Brain microvascular endothelial cell (primary cell): Measurements from ENCODE around the gene ZNF740.

Experiments
- DNase-seq: peaks from one replicate; pipeline ENCODE4 v3.0.0-alpha.2; 2020
- H3K27ac ChIP-seq: fragments of 250-450 bp; sonication (Bioruptor Pico); 2 replicates; pipeline ENCODE4 v1.5.1; 2020; ENCODE audit warnings: mild to moderate bottlenecking, moderate library complexity
- H3K27me3 ChIP-seq: fragments of 250-450 bp; sonication (Bioruptor Pico); replicated peaks from 2 replicates; pipeline ENCODE4 v1.5.1; 2020; ENCODE audit warnings: mild to moderate bottlenecking
- H3K36me3 ChIP-seq: fragments of 250-450 bp; sonication (Bioruptor Pico); replicated peaks from 2 replicates; pipeline ENCODE4 v1.5.1; 2020; ENCODE audit warnings: mild to moderate bottlenecking
- H3K4me3 ChIP-seq: 2 replicates; pipeline ENCODE4 v1.5.1; 2011; ENCODE audit warnings: low read depth, mild to moderate bottlenecking, control low read depth, low read length, moderate library complexity
- CTCF ChIP-seq: IDR thresholded peaks from 2 replicates; pipeline ENCODE4 v1.5.1; 2011; ENCODE audit warnings: low read depth, mild to moderate bottlenecking, moderate library complexity, low read length, control low read depth, inconsistent platforms; ENCODE audit errors: missing control alignments
- in situ Hi-C: cut with HindIII; loops from 2 replicates; pipeline ENCODE4 v1.10.0; 2017; ENCODE audit warnings: low sequenced_read_pairs, low pct_ligation_motif_present

Gene ZNF740

GRCh38 chr12:53204351-53204750 is 23.8 kb downstream of the ZNF740 start:
- Histone ChIP-seq H3K36me3 (no peaks in the 10 kb centered on the region), H3K27me3 (no peaks in the 10 kb centered on the region), H3K27ac (no peak overlapping the region), H3K4me3 (no peak overlapping the region)
- TF ChIP-seq CTCF: no peak
- DNase-seq: no peak
- in situ Hi-C loops: no loop called here

GRCh38 chr12:53205747-53206419 is 25.4 kb downstream of the ZNF740 start:
- no peak for TF ChIP-seq CTCF
- in situ Hi-C loops: no loop called here
- no peak overlapping the region for H3K27ac ChIP-seq
- no peaks in the 10 kb centered on the region for H3K27me3 ChIP-seq
- no peak overlapping the region for H3K4me3 ChIP-seq
- peak; percentile 88 for DNase-seq
- H3K36me3 ChIP-seq: peaks cover 7% of the 10 kb centered on the region

GRCh38 chr12:53207042-53207441 is 26.5 kb downstream of the ZNF740 start, which contains the start of gene ITGB7:
Gene ITGB7 (minus strand): TSS chr12:53207251. CDS start chr12:53200443, 6,808 bp downstream.
- H3K36me3 ChIP-seq: peaks cover 18% of the 10 kb centered on the region
- H3K27ac ChIP-seq: no peak within 1 kb of the TSS
- DNase-seq: no peak
- in situ Hi-C loops: no loop called here
- H3K27me3 ChIP-seq: no peaks in the 10 kb centered on the region
- no peak for TF ChIP-seq CTCF
- H3K4me3 ChIP-seq: no peak within 1 kb of the TSS

GRCh38 chr12:53208435-53208834 is 27.9 kb downstream of the ZNF740 start:
- TF ChIP-seq CTCF: no peak
- Histone ChIP-seq H3K4me3 (no peak overlapping the region), H3K27ac (no peak overlapping the region), H3K36me3 (peaks cover 30% of the 10 kb centered on the region), H3K27me3 (no peaks in the 10 kb centered on the region)
- no peak for DNase-seq
- in situ Hi-C loops: no loop called here

GRCh38 chr12:53208877-53209463 is 28.4 kb downstream of the ZNF740 start:
- no peak overlapping the region for H3K4me3 ChIP-seq
- no peak for TF ChIP-seq CTCF
- peaks cover 35% of the 10 kb centered on the region for H3K36me3 ChIP-seq
- in situ Hi-C loops: no loop called here
- H3K27me3 ChIP-seq: no peaks in the 10 kb centered on the region
- H3K27ac ChIP-seq: no peak overlapping the region
- no peak for DNase-seq

GRCh38 chr12:53210843-53211242 is 30.3 kb downstream of the ZNF740 start:
- no peak for DNase-seq
- no peak for TF ChIP-seq CTCF
- Histone ChIP-seq H3K4me3 (no peak overlapping the region), H3K27ac (no peak overlapping the region), H3K36me3 (peaks cover 44% of the 10 kb centered on the region), H3K27me3 (no peaks in the 10 kb centered on the region)
- in situ Hi-C loops: no loop called here
